ENCODE results near the gene NECTIN1.

DNA sequence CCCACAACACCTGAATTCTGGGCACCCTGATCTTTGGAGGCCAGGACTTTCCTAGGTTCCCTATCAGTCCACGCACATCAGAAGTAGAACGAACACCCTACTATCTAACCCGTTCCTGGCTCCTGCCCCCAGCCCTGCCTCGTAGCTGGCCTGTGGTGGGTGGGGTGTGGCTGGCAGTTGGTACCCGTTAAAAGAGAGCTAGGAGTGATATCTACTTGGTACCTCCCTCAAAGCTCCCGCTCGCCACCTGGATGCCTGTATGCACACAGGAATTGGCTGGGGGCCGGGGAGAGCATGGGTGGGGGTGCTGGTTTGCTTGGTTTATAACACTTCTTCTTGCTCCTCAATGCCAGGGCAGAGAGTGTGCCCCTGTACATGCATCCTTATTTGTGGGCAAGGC lies 14.0 kb upstream of the NECTIN1 start:
- TF ChIP-seq POLR2AphosphoS5 (IDR thresholded peaks at IDR 0.05; ENCODE audit: borderline replicate concordance, low read depth, low read length), result no peak
- TF ChIP-seq EZH2 (IDR thresholded peaks at IDR 0.05), result no peak

Measured in SK-N-MC (cell line).